ENCODE results near the gene RNF34.
A peak's percentile ranks its signal among the peaks of the same experiment; 100 is the strongest.

The RNF34 gene

DNA sequence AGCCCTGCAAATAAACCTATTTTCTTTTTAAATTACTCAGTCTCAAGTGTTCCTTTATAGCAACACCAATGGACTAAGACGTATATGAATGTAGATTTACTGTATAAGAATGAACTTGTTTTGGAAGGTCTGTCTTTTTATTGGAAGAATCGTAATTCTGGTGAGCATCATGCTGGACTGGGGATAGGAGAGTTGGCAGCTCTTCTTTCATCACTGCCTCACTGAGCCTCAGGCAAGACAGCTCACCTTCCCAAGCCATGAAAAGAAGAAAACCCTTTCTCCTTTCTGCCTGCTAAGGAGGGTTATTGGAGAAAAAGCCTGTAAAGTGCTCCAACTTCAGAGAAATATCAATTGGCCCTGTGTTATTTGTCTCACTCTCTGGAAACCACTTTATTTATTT lies 9.1 kb upstream of the RNF34 start:
- no peak for DNase-seq

DNA sequence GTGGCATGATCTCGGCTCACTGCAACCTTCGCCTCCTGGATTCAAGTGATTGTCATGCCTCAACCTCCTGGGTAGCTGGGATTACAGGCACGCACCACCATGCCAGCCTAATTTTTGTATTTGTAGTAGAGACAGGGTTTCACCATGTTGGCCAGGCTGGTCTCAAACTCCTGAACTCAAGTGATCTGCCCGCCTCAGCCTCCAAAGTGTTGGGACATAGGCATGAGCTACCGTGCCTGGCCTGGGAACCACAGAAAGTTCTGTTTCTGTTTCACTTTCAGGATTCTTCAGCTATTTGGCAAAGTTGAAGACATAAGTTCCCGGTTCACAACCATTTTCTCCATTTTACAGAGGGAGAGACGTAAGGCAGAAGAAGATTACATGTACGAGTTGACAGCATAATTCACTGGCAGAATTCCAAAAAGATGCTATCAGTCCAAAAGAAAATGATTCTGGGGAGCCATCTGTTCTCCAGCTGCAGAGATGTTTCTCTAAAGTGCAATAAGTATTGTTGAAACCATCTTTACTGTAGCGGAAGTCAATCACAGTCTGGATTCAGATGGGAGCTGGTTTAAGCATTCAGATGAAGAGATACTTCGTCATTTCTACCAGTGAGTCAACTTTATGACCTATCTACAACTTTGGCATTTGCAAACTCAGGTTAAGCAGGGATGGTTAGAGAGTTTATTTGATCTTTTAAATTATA lies 8.1 kb upstream of the RNF34 start:
- peak; percentile 39 for DNase-seq

DNA sequence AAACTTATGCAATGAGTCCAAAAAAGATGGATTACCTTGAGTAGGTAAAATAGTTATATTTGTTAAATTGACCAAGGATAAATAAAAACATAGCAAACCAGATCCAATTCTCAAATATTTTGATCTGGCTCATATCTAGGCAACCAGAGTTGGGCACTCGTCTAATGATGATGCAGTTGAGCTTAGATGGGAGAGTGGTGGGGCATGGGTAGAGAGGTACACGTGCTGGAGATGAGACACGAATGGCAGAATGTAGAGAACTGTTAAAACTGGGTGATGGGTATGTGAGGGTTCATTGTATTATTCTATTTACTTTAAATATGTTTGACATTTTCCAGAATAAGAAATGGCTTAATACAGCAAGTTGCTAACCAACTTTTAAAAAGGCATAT lies 7.6 kb upstream of the RNF34 start:
- DNase-seq, result no peak

DNA sequence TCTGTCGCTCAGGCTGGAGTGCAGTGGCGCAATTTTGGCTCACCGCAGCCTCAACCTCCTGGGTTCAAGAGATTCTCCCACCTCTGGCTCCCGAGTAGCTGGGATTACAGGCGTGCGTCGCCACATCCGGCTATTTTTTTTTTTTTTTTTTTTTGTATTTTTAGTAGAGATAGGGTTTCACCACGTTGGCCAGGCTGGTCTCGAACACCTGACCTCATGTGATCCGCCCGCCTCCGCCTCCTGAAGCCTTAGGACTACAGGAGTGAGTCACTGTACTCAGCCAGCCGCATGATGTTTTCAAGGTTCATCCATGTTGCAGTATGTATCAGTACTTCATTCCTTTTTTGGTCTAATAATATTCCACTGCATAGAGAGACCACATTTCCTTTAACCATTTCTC lies 2.4 kb upstream of the RNF34 start:
- DNase-seq, result no peak

DNA sequence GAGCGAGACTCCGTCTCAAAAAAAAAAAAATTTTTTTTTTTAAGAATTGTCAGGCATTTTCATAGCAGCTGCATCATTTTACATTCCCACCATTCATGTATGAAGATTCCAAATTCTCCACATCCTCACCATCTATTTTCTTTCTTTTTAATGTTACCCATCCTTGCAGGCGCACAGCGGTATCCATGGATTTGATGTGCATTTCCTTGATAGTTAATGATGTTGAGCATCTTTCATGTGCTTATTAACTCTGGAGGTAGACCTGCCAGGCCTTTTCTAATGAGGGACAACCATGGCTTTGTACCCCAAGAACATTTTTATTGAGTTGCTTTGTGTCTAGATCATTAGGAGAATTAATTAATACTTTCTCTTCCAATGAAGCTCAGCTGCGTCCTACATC lies 1.6 kb upstream of the RNF34 start:
- no peak for DNase-seq

DNA sequence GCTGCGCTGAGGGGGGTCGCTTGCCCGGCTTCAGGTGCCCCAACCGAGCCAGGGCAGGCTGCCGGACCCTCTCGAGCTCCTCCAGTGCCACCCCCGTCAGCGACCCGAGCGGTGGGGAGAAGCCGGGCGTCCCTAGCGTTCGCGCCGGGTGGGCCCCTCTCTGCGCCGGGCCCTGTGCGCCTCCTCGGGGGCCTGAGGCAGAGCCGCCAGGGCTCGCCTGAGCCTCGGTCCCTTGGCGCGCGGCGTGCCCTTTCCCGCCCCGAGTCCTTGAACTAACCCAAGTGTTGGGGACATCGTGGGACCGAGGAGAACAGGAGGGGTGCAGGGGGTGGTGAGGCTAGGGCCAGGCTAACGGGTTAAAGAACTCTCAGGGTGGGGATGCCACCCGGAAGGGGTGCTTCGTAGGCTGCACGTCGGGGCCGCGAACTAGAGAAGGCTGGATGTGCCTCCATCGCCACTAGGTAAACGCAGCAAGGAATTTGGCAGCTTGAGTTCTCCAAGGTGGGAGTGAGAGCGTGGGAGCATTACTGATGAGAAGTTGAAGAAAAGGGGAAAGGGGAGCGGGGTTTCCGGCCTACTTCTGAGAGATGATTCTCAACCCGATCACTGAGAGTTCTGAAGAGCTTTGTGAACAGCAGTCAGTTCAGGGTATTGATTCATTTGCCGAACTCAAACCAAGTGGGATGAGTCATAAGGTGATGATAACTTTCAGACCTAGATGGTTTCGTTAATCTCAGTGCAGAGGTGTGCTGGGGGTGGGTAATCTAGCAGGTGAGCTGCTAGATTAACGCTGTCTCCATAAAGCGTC lies 618 bp downstream of the RNF34 start:
- DNase-seq, result peak; percentile 75

DNA sequence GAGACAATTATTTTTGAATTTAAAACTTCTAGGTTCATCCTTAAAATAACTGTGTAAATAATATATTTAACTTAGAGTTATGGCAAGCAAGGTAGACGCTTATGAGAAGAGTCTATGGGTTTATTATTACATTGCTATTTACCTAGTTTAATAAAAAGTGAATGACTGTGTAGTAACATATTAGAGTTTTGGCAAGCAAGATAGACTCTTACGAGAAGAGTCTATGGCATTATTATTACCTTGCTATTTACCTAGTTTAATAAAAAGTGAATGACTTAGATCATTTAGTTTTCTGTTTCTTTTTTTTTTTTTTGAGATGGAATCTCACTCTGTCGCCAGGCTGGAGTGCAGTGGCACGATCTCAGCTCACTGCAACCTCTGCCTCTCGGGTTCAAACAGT lies 3.8 kb downstream of the RNF34 start:
- DNase-seq, result no peak

DNA sequence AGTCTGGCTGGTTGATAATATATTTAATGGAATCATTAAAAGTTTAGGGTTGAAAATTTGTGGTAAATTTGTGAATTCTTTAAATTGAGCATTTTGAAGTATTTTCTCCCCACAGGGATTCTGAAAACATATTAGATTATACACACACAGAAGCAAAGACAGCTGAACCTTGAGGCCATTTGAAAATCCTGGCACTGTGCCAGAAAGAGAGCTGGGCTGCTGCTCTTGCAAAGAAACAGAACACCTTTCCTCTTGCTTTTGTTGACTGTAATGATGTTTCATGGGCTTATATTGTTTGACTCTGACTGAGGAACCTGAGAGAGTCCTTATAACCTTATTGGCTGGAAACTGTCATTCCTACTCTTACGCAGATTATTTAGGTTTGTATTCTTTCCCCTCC lies 4.8 kb downstream of the RNF34 start:
- DNase-seq, result no peak

DNA sequence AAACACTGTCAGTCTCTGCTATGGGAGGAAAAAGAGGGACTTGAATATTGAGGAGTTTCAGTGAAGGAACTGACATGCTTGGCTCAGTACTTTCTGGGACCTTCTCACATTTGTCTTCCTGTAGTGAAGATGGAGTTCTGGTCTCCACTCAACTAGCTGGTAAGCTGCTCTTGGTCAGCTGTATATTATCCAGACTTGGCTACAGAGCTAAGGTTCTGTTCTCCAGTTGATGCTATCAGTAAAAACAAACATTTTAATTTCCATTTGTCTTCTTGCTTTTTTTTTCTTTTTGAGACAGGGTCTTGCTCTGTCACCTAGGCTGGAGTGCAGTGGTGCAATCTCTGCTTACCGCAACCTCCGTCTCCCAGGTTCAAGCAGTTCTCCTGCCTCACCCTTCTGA lies 5.3 kb downstream of the RNF34 start:
- no peak for DNase-seq

DNA sequence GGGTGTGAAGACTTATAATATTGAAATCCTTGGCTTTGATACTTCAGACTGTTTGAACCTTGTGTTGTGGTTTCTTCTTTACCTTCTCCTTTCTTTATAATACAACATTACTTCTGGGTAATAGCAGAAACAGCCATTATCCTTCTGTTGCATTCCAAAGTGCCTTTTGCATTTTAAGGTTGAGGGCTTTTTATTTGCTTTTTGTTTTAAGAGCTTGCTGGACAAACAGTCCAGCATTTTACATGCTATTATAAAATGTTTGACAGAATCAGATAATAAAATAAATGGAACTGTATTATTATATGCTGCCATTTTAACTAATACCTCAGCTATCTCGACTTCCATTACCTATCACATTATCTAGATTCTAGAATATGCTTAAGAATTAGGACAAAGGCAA lies 14.0 kb downstream of the RNF34 start:
- no peak for DNase-seq

DNA sequence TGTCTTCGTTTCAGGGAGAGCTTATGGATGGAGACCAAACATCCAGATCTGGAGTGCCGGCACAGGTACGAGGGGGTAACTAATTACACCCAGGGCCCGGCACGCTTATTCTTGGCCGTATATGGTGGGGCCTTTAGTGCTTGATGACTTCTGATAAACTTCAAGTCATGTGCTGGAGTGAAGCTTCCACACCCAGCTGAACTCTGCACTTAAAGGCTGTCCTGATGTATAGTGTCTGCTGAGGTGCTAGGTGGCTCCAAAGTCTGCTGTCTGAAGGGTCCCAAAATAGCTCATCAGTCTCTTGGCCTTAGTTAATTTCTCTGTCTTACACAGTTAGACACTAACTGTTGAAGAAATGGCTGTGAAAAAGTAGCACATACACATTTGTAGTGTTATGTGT lies 17.9 kb downstream of the RNF34 start:
- DNase-seq, result no peak

DNA sequence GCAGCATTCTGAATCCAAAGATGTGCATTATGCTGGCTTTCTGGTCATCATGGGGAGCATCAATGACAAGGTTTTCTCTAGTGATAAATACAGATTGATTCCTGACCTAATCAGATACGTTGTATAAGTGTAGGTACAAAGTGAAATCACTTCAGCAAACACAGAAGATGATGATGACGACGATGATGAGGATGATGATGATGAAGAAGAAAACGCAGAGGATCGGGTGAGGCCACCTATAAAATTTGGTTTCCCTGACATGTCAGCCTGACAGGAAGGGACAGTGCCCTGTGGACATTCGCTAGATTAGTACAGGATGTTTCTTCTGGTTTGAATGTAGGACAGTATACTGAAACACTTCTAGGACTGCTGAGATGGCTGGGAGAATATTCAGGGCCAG lies 20.2 kb downstream of the RNF34 start:
- DNase-seq, result no peak

DNA sequence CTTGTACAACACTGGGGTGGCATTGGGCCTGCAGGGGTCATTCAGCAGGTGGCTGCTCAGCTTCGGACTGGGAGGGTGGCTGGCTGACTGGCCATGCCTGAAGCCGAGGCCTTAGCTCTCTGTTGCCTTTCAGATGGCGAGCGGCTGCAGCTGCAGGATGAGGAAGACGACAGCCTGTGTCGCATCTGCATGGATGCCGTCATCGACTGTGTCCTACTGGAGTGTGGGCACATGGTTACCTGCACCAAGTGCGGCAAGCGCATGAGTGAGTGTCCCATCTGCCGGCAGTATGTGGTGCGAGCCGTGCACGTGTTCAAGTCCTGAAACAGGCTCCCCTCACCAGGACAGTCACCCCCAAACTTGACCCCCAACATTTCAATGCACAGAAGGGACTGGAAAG lies 23.3 kb downstream of the RNF34 start:
- DNase-seq, result no peak

DNA sequence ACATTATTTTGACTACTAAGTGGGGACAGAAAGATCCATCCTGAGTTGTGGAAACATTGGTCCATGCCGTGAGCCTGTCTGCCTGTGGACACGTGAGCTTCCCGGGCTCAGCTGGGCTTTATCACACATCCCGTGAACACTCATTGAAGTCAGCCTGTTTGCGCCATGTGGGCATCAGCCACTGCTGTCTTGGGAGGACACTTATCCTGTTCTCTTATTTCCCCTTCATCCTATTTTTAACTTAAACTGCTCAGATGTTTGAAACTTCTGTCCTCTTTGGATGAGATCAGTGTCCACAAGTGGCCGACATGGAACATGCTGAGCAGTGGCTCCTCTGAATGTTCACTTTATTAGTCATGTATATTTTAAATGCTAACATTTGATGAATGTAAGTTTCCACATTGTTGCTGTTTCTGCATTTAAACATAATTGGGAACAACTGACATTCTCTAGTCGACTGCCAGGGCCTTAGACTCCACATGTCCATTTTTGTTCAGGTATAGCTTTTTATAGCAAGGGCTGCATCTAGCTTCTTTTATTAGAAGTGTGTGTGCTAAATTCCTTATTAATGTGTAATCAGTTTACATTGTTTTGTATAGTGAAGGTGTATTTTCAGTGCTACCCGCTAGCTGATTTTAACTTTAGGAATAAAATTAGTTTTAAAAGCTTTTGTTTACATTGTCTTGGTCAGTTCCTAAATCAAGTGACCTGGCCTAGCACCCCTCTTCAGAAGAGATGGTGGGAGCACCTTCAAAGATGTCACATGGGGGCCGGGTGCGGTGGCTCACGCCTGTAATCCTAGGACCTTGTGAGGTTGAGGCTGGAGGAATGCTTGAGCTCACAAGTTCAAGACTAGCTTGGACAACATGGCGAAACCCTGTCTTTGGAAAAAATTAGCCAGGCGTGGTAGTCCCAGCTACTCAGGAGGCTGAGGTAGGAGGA lies 24.0 kb downstream of the RNF34 start:
- DNase-seq, result no peak

DNA sequence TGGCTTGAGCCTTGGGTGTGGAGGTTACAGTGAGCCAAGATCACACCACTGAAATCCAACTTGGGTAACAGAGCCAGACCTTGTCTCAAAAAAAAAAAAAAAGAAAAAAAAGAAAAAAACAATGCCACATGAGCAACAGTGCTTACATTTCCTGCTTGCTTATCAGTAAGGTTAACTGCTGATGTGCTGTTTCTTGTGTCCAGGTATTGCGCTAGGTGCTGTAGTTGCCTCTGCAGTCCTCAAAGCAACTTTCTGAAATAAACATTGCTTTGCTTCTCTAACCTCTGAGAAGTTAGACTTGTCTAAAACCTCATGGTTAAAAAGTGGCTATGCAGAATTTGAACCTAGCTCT lies 24.7 kb downstream of the RNF34 start:
- no peak for DNase-seq

DNA sequence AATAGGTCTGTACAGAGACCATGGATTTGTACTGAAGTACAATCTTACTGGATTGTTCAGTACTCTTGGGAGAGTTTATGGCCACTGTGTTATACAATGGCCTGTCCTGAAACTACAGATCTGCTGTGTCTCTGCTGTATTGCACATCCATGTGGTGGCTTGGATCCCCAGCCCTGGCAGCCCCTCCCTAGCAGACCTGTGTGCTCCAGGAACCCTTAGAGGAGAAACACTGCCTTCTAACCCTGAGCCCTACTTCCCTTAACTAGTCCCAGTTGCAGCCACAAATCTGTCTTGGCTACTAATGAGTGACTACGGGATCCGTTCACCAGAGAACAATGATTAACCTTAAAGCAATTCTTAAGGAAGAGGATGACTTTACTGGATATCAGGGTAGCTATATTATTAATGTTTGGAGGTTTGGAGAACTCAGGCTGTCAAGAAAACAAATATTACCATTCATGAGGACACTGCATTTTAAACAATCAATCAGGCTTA lies 27.7 kb downstream of the RNF34 start:
- DNase-seq, result no peak

DNA sequence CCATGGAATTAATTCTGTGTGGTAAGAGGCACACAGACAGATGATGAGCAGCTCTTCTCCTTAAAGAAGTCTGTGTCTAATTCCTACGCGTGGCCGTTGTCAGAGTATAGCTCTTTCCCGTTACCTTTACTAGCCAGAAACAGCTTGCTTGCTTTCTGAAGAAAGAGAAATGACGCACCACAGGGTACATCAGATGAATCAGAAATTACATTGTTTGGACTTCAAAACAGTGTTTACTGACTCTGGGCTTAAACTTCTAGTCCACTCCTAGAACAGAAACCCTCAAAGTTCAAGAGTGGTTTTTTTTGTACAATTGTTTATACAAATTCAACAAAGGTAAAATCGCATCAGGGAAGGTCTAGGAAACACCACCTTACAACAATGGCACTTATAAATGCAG lies 29.0 kb downstream of the RNF34 start:
- DNase-seq, result no peak

DNA sequence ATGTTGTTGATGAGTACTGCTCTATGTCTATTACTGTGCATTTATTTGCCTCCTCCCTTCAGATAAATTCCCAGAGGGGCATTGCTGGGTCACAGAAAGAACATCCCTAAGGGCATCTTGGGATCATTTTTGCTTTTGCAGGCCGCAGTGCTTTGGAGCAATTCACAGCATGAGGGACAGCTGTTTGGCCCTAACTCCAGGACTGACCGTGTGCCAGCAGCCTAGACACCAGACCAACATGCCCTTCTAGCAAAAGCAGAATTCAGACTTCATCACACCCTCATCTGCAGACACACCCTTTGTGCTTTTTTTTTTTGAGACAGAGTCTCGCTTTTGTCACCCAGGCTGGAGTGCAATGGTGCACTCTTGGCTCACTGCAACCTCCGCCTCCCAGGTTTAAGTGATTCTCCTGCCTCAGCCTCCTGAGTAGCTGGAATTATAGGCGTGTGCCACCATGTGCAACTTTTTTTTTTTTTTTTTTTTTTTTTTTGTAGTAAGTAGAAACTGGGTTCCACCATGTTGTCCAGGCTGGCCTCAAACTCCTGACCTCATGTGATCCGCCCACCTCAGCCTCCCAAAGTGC lies 31.0 kb downstream of the RNF34 start:
- DNase-seq, result no peak

DNA sequence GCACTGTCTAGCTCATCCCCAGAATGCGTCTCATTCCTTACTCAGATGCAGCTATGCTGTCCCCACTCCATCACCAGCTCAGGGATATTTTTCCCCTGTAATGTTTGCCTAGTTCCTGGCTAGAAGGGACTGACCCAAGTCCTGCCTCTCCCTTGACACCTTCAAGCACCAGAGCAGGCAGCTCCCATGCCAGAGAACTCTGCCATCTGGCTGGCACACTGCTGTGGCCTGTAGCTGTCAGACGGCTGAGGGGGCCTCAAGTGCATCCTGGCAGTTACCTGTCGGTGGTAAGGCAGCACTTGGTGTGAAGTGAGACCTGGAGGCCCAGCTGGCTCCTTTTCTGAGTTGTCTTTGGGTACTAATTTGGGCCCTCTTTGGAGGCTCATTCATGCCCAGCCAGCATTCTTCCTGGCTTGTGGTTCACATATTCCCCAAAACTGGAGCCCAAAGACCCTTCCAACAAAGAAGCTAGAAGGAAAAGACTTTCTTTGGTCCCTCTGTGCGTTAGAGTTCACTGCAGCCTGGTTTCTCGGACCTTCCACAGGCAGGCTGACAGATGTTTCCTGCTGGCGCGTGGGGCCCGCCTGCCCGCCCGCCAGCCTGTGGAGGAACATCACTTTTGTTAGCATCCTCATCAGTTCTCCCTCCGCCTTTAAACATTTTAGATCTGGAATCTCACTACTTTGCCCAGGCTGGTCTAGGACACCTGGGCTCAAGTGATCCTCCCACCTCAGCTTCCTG lies 33.0 kb downstream of the RNF34 start:
- DNase-seq, result no peak

DNA sequence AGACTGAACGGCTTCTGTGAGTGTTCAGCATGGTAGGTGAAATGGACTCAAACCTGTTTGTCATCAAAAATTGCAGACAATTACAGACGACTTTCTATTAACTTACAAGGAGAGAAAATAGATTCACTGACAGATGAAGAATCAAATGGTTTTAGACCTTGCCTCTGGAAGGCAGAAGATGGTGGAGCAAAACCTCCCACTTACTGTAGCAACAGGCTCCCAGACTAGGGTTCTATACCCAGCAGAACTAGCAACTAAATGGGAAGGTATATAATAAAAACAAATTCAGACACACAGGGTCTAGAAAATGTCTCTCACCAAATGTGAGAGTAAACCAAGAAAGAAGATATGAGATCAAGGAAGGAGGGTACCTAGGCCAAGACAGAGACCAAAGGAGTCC lies 36.8 kb downstream of the RNF34 start:
- DNase-seq, result no peak

DNA sequence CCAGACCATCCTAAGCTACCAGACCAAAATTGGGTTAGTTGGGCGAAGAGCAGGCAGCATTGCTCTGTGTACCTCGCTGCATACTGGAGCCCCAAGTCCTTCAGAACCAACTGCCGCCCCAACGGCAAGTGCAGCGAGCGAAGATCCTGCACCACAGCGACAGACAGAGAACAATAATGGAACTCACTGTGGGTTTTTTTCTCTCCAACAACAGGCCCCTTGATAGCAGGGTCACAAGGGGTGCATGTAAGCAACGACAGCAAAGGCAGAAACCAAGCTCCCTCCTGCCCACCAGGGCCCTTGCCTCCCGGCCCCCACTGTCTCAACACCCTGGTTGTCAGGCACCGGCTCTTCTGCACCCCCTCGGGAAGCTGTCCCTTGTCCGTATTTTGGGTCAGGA lies 39.0 kb downstream of the RNF34 start:
- DNase-seq, result no peak

DNA sequence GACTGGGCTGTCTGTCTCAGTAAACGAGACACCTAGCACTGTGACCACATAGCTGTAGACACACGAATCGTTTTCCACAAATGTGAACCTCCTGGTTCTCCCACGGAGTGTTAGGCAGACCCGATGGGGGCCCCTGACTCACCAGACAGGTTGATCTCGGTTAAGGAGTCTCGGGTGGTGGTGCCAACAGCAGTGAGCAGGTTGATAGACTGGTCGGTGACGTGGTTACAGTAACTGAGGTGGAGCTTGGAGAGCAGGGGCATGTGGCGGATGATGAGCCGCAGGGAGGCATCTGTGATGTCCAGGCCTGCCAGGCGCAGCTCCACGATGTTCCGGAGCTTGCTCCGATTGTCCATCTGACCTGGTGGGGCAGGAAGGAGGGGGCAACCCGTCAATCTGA lies 39.8 kb downstream of the RNF34 start:
- no peak for DNase-seq

All from stimulated activated CD4-positive, alpha-beta T cell treated with anti-CD3 and anti-CD28 coated beads, Interleukin-4, amount 100 ng/mL, for 24 hours (primary cell).